Activated T-helper 2 cell treated with anti-CD3 and anti-CD28 coated beads, Interferon-gamma antibody, Interleukin-2, Interleukin-4, amounts not matched to agents 10 μg/mL and 5 μg/mL and 100 μg/mL, durations not matched to agents 14 hours and 24 hours and 36 hours (primary cell): ENCODE results near the gene SHB. TPM values are rescaled to one million over a fixed set of nuclear protein-coding genes. Genes with fewer than 3 reads are reported as not detected.

Source experiments
- DNase-seq: peaks from one replicate; pipeline ENCODE4 v3.0.0; 2021; ENCODE audit warnings: low spot score
- H3K27ac Mint-ChIP-seq: one replicate; pipeline ENCODE4 v1.8.0; 2021; ENCODE audit warnings: mixed read lengths
- H3K27me3 Mint-ChIP-seq: one replicate; pipeline ENCODE4 v1.8.0; 2021; ENCODE audit warnings: low read depth, mixed read lengths
- H3K36me3 Mint-ChIP-seq: one replicate; pipeline ENCODE4 v1.8.0; 2021; ENCODE audit warnings: low read depth, mixed read lengths
- H3K4me1 Mint-ChIP-seq: one replicate; pipeline ENCODE4 v1.8.0; 2021; ENCODE audit warnings: low read depth, mixed read lengths
- H3K4me3 Mint-ChIP-seq: one replicate; pipeline ENCODE4 v1.8.0; 2021; ENCODE audit warnings: low read depth, mild to moderate bottlenecking, moderate library complexity, mixed read lengths
- H3K9me3 Mint-ChIP-seq: one replicate; pipeline ENCODE4 v1.8.0; 2021; ENCODE audit warnings: mixed read lengths
- intact Hi-C: fragments of 100-400 bp; cut with micrococcal nuclease; formaldehyde crosslinking; loops from one replicate; pipeline ENCODE4 v1.15.1; 2023
- total RNA-seq: library from RNA; stranded (reverse); gene quantifications from 2 replicates; pipeline ENCODE4 v1.2.3, GENCODE V29; 2022

The SHB gene
- total RNA-seq, 1 donor from 2014 or later, result 1.9 TPM

DNA sequence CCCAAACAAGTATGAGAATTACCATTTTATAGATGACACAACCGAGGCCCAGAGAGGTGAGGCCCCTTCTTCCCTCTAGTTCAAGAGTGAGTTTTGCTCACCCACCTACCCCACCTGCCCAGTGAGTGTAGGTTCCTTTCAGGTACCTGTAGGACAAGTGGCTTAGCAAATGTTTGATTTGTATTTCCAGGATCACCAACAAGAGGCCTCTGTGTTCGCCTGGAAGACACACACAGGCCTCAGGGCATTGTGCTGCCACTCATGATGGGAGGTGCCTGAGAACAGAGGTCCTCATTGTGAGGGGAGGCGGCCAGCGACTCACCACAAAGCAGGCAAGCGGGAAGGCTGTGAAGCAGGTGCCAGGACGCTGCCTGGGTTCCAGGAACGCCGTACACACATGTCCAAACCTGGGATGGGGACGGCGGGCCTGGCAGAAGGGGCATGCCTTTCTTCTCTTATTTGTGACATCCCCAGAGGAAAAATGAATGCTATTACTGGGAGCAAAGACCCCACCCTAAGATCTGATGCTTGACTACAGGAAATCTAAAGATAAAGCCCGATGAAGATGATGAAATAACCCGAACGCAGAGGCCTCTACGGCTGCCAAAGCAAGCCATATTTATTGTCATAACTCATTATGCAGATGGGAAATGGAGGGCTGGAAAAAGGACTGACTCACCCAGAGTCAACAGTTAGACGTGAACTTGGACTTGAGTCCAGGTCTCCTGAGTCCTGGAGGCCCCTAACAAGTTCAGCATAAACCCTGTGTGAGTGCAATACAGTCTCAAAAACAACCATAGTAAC lies 104.9 kb downstream of the SHB start:
- no peak overlapping the region for H3K4me3 Mint-ChIP-seq
- H3K27me3 Mint-ChIP-seq, result no peaks in the 10 kb centered on the region
- no peak for DNase-seq
- H3K36me3 Mint-ChIP-seq, result no peaks in the 10 kb centered on the region
- H3K27ac Mint-ChIP-seq, result peak overlapping the region; percentile 67
- H3K9me3 Mint-ChIP-seq, result no peaks in the 10 kb centered on the region
- peaks cover 39% of the 10 kb centered on the region for H3K4me1 Mint-ChIP-seq
- intact Hi-C loops, result no loop called here

DNA sequence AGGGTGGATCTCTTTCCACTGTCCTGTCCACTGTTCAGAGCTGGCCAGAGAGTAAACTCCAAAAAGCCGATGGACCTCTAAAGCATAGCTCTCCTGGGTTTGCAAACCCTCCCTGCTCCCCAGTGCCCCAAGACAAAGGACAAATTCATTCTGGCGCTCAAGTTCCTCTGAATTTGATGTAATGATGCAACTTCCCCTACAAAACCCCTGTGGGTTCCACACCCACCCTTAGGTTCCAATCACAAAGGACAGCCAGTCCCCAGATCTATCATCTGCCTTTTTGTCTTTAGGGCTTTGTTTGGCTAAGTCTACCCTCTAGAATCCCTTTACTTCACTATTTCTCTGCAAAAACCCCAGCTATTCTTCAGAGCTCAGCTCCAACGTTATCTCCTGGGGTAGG lies 107.7 kb downstream of the SHB start:
- intact Hi-C loops, result no loop called here
- peaks cover 39% of the 10 kb centered on the region for H3K4me1 Mint-ChIP-seq
- no peak overlapping the region for H3K27ac Mint-ChIP-seq
- H3K9me3 Mint-ChIP-seq, result no peaks in the 10 kb centered on the region
- no peaks in the 10 kb centered on the region for H3K27me3 Mint-ChIP-seq
- H3K4me3 Mint-ChIP-seq, result no peak overlapping the region
- no peak for DNase-seq
- H3K36me3 Mint-ChIP-seq, result no peaks in the 10 kb centered on the region

DNA sequence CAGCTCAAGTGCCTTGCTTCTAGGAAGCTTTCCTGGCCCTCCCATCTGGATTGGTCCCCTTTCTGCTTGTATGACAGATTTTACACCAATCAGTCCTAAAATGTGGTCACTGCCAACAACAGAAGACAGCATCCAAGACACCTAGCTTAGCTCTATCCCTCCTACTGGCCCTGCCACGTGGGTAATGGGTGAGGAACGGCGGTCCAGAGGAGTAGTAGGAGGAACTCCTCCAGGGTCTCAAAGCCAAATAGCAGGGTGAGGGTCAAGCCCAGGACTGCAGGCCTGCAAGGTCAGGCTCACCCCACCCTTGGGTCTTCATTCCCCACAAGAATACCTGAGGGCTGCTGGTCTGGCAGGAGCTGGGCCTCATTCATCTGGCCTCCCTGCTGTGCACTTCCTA lies 108.4 kb downstream of the SHB start:
- Mint-ChIP-seq H3K27ac (no peak overlapping the region), H3K4me1 (peaks cover 34% of the 10 kb centered on the region), H3K9me3 (no peaks in the 10 kb centered on the region), H3K4me3 (no peak overlapping the region), H3K27me3 (no peaks in the 10 kb centered on the region), H3K36me3 (no peaks in the 10 kb centered on the region)
- intact Hi-C loops, result no loop called here
- DNase-seq, result no peak

DNA sequence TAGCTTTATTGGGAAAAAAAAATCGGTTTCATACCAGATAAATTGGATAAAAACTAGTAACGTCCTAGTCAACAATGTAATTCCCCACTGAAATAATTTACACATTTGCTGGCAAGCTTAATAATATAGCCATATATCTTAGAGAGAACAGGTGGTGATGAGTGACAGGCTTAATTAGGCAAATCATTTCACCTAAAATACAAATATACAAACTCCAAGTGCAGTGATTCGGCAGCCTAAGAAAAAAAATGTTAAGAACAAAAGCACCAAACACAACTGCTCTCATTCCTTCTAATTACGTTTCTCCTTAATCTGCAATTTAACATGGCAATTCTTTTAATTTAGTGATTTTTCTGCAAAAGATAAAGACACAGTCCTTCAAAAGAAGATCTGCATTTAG lies 109.1 kb downstream of the SHB start:
- DNase-seq, result no peak
- Mint-ChIP-seq H3K4me3 (no peak overlapping the region), H3K9me3 (no peaks in the 10 kb centered on the region), H3K4me1 (peaks cover 30% of the 10 kb centered on the region), H3K27me3 (no peaks in the 10 kb centered on the region), H3K27ac (no peak overlapping the region), H3K36me3 (no peaks in the 10 kb centered on the region)
- intact Hi-C loops, result loop anchor here (10.0 kb wide), 1 partner anchor 55 kb away; the partner anchor contains the start of gene SLC25A51

GRCh38 chr9:37958154-37958553 lies 110.9 kb downstream of the SHB start:
- Mint-ChIP-seq H3K27ac (no peak overlapping the region), H3K4me3 (no peak overlapping the region), H3K9me3 (no peaks in the 10 kb centered on the region), H3K4me1 (peaks cover 34% of the 10 kb centered on the region), H3K27me3 (no peaks in the 10 kb centered on the region), H3K36me3 (no peaks in the 10 kb centered on the region)
- intact Hi-C loops, result loop anchor here (10.0 kb wide), 1 partner anchor 53 kb away; the partner anchor contains the start of gene SLC25A51
- no peak for DNase-seq

DNA sequence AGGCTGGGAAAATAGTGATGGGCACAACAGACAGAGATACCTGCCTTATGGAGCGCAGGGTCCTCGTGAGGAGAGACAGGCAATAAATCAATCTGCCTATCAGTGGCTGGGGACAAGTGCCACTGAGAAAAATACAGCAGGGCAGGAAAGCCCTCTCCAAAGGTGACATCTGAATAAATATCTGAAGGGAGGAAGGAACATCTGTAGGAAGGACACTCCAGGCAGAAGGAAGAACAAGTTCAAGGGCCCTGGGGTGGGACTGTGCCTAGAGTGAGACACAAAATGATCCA lies 111.4 kb downstream of the SHB start:
- Mint-ChIP-seq H3K27ac (no peak overlapping the region), H3K4me1 (peaks cover 40% of the 10 kb centered on the region)
- intact Hi-C loops, result loop anchor here (10.0 kb wide), 1 partner anchor 53 kb away; the partner anchor contains the start of gene SLC25A51

GRCh38 chr9:37956904-37957663 lies 111.9 kb downstream of the SHB start:
- Mint-ChIP-seq H3K27ac (no peak overlapping the region), H3K9me3 (no peaks in the 10 kb centered on the region), H3K4me3 (no peak overlapping the region), H3K27me3 (no peaks in the 10 kb centered on the region), H3K4me1 (peaks cover 42% of the 10 kb centered on the region), H3K36me3 (no peaks in the 10 kb centered on the region)
- no peak for DNase-seq
- intact Hi-C loops, result loop anchor here (10.0 kb wide), 1 partner anchor 52 kb away; the partner anchor contains the start of gene SLC25A51

More for the DNA sequence above, 111.4 kb downstream of the SHB start:
- Mint-ChIP-seq H3K9me3 (no peaks in the 10 kb centered on the region), H3K27me3 (no peaks in the 10 kb centered on the region), H3K4me3 (no peak overlapping the region), H3K36me3 (no peaks in the 10 kb centered on the region)
- no peak for DNase-seq

- Mint-ChIP-seq H3K9me3 (no peaks in the 10 kb centered on the region), H3K36me3 (no peaks in the 10 kb centered on the region), H3K4me1 (peaks cover 37% of the 10 kb centered on the region), H3K4me3 (no peak overlapping the region), H3K27ac (no peak overlapping the region), H3K27me3 (no peaks in the 10 kb centered on the region)
- no peak for DNase-seq
- intact Hi-C loops, result loop anchor here (10.0 kb wide), 1 partner anchor 52 kb away; the partner anchor contains the start of gene SLC25A51
Measured at GRCh38 chr9:37956423-37956820, 112.6 kb downstream of the SHB start.

DNA sequence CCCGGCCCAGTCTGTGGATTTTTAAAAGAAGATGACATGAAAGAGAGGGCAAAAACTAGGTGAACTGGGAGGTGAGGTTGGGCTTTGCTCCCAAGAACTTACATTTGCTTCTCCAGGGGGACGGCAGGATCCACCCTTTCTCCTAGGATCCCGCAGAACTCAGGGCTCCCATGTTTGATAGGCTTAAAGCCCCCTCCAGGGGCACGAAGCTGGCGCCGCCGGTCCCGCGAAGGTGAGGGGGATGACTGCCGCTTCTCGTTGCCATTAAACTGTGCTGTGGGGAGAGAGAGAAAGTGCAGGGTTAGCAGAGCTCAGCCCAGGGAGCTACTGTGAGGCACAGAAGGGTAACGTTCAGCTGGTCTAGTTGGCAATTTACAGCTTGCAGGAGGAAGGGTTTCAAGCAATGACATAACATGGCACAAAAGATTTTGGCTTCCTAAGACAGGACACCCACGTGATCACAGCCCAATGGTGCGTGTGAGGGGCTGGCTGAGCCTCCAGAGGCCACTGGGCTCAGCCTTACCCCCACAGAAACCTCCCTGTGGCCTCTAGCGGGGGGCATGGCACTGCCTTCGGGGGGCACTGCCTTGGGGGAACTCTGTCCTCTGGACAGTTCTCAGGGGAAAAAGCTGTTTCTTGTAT lies 113.1 kb downstream of the SHB start:
- no peak for DNase-seq
- Mint-ChIP-seq H3K4me1 (peaks cover 31% of the 10 kb centered on the region), H3K27me3 (no peaks in the 10 kb centered on the region), H3K9me3 (no peaks in the 10 kb centered on the region), H3K36me3 (no peaks in the 10 kb centered on the region), H3K4me3 (no peak overlapping the region), H3K27ac (no peak overlapping the region)
- intact Hi-C loops, result loop anchor here (2.0 to 10.0 kb wide), 2 partner anchors 39 to 51 kb away; partner anchors contain the start of gene SLC25A51

DNA sequence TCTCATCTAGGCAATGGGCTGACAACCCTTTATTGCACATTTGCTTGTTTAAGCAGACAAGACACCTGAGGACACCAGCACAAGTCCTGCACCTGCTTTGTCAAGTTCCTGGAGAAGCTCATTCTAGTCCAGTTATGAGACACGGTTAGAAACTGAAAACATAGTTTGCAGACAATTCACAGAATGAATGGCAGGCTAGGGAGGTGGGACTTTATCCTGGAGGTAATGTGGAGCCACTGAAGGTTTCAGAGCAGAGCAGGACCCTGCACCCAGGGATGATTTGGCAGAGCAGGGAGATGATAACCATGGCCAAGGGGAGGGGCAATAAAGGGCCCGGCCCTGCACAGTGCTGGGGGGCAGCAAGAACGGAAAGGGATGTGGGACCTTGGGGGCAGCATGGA lies 114.4 kb downstream of the SHB start:
- Mint-ChIP-seq H3K4me1 (peaks cover 30% of the 10 kb centered on the region), H3K9me3 (no peaks in the 10 kb centered on the region), H3K27ac (peak overlapping the region; percentile 96), H3K4me3 (no peak overlapping the region), H3K27me3 (no peaks in the 10 kb centered on the region), H3K36me3 (no peaks in the 10 kb centered on the region)
- no peak for DNase-seq
- intact Hi-C loops, result loop anchor here (2.0 to 10.0 kb wide), 2 partner anchors 40 to 50 kb away; partner anchors contain the start of gene SLC25A51

- H3K27me3 Mint-ChIP-seq, result no peaks in the 10 kb centered on the region
- no peak for DNase-seq
- H3K27ac Mint-ChIP-seq, result peak overlapping the region; percentile 96
- intact Hi-C loops, result loop anchor here (2.0 to 10.0 kb wide), 3 partner anchors 41 to 117 kb away; partner anchors contain the start of gene SLC25A51
- peak overlapping the region; percentile 22 for H3K4me3 Mint-ChIP-seq
- H3K4me1 Mint-ChIP-seq, result peaks cover 30% of the 10 kb centered on the region
- H3K36me3 Mint-ChIP-seq, result no peaks in the 10 kb centered on the region
- H3K9me3 Mint-ChIP-seq, result no peaks in the 10 kb centered on the region
Measured at GRCh38 chr9:37953775-37954437, 115.1 kb downstream of the SHB start.

DNA sequence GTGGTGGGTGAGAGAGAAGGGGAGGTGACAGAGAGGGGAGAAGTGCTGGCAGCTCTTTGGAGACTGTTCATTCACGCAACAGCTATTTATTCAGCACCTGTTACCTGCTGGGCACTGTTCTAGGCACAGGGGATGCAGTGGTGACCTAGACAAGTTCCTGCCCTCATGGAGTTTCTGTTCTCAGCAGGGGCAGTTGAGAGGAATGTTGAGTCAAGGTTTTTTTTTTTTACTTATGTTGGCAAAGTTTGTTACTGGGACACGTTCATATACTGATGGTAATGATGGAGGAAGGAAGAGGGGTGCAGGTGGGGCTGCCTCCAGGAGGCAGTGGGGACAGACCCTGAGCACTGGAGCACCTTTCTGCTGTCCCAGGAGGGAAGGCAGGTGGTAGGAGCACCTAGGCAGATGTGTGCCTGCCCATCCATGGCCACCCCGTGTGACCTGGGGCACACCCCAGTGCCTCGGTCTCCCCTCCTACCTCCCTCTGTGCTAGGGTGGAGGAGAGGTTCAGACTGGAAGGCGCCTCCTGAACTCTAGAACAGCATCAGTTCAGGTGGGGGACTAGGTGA lies 115.7 kb downstream of the SHB start:
- Mint-ChIP-seq H3K4me1 (peaks cover 30% of the 10 kb centered on the region), H3K4me3 (peak overlapping the region; percentile 22), H3K27me3 (no peaks in the 10 kb centered on the region), H3K36me3 (no peaks in the 10 kb centered on the region), H3K27ac (peak overlapping the region; percentile 96), H3K9me3 (no peaks in the 10 kb centered on the region)
- DNase-seq, result no peak
- intact Hi-C loops, result loop anchor here (2.0 to 10.0 kb wide), 2 partner anchors 48 to 118 kb away; partner anchors contain the start of gene SLC25A51
